Neural cell (in vitro differentiated cells): ENCODE measurements around the gene PTPN3. TPM values are rescaled to one million over a fixed set of nuclear protein-coding genes. Genes with fewer than 3 reads are reported as not detected.
A peak's percentile ranks its signal among the peaks of the same experiment; 100 is the strongest.

ENCODE experiments used
- H2AFZ ChIP-seq: fragments of 200-600, 300-800 bp; sonication (generic), shearing (Covaris generic); 2 replicates; pipeline ENCODE4 v1.6.0; 2014; ENCODE audit warnings: low read depth, mild to moderate bottlenecking, antibody characterized with exemption, low read length, moderate library complexity
- H3F3A ChIP-seq: fragments of 200-600 bp; shearing (Covaris generic); 2 replicates; pipeline ENCODE4 v1.6.1; 2016; ENCODE audit warnings: mild to moderate bottlenecking, moderate library complexity, mixed read lengths, antibody characterized with exemption, low read length; ENCODE audit not compliant: insufficient read depth, poor library complexity, severe bottlenecking
- H3K27ac ChIP-seq: fragments of 200-600, 300-800 bp; sonication (generic), shearing (Covaris generic); 2 replicates; pipeline ENCODE4 v1.5.1; 2014; ENCODE audit warnings: mild to moderate bottlenecking, low read length, moderate library complexity
- H3K27me3 ChIP-seq: fragments of 300-800, 200-600 bp; sonication (generic), shearing (Covaris generic); 2 replicates; pipeline ENCODE4 v1.6.0; 2014; ENCODE audit warnings: mild to moderate bottlenecking, low read depth, low read length, moderate library complexity; ENCODE audit not compliant: insufficient read depth
- H3K36me3 ChIP-seq: fragments of 300-800, 200-600 bp; sonication (generic), shearing (Covaris generic); 2 replicates; pipeline ENCODE4 v1.5.1; 2014; ENCODE audit warnings: mild to moderate bottlenecking, antibody characterized with exemption, low read length, moderate library complexity; ENCODE audit not compliant: insufficient read depth
- H3K4me2 ChIP-seq: fragments of 300-800, 200-600 bp; sonication (generic), shearing (Covaris generic); 2 replicates; pipeline ENCODE4 v1.6.0; 2014; ENCODE audit warnings: mild to moderate bottlenecking, low read length
- H3K4me3 ChIP-seq: fragments of 300-800, 200-600 bp; sonication (generic), shearing (Covaris generic); 2 replicates; pipeline ENCODE4 v1.5.1; 2014; ENCODE audit warnings: mild to moderate bottlenecking, low read length, moderate library complexity
- H3K79me2 ChIP-seq: fragments of 200-600 bp; shearing (Covaris generic); replicated peaks from 2 replicates; pipeline ENCODE4 v1.6.0; 2014; ENCODE audit warnings: mild to moderate bottlenecking, low read length, moderate library complexity; ENCODE audit not compliant: insufficient read depth
- H3K9ac ChIP-seq: fragments of 300-800, 200-600 bp; sonication (generic), shearing (Covaris generic); 2 replicates; pipeline ENCODE4 v1.6.1; 2016; ENCODE audit warnings: mild to moderate bottlenecking, low read length, mixed read lengths
- H3K9me2 ChIP-seq: fragments of 200-600 bp; shearing (Covaris generic); 2 replicates; pipeline ENCODE4 v1.6.1; 2016; ENCODE audit warnings: mild to moderate bottlenecking, low read length, mixed read lengths; ENCODE audit not compliant: insufficient read depth
- H3K9me3 ChIP-seq: fragments of 200-600, 300-800 bp; sonication (generic), shearing (Covaris generic); 2 replicates; pipeline ENCODE4 v1.6.1; 2016; ENCODE audit warnings: mild to moderate bottlenecking, mixed run types, low read length, moderate library complexity, mixed read lengths
- H4K20me1 ChIP-seq: fragments of 200-600 bp; shearing (Covaris generic); 2 replicates; pipeline ENCODE4 v1.6.1; 2016; ENCODE audit warnings: mild to moderate bottlenecking, mixed run types; ENCODE audit not compliant: insufficient read depth
- EP300 ChIP-seq: fragments of 450-650 bp; conservative IDR thresholded peaks from 2 replicates; pipeline ENCODE4 v1.6.1; 2014; ENCODE audit warnings: antibody characterized with exemption, mild to moderate bottlenecking, moderate library complexity; ENCODE audit not compliant: poor library complexity, severe bottlenecking
- EZH2 ChIP-seq: fragments of 200-600, 300-800 bp; shearing (Covaris generic), sonication (generic); IDR thresholded peaks from 2 replicates; pipeline ENCODE4 v1.6.1; 2014; ENCODE audit warnings: antibody characterized with exemption, low read length, borderline replicate concordance, mild to moderate bottlenecking; ENCODE audit not compliant: insufficient read depth, poor library complexity, severe bottlenecking
- MXI1 ChIP-seq: fragments of 450-650 bp; conservative IDR thresholded peaks from 2 replicates; pipeline ENCODE4 v1.6.1; 2014; ENCODE audit warnings: antibody characterized with exemption, mild to moderate bottlenecking; ENCODE audit not compliant: poor library complexity, severe bottlenecking
- POLR2AphosphoS5 ChIP-seq: IDR thresholded peaks from 2 replicates; pipeline ENCODE4 v1.6.1; 2012
- RAD21 ChIP-seq: fragments of 450-650 bp; conservative IDR thresholded peaks from 2 replicates; pipeline ENCODE4 v1.6.1; 2014; ENCODE audit warnings: antibody characterized with exemption, mild to moderate bottlenecking, moderate library complexity
- SMC3 ChIP-seq: fragments of 450-650 bp; conservative IDR thresholded peaks from 2 replicates; pipeline ENCODE4 v1.6.1; 2014; ENCODE audit warnings: antibody characterized with exemption, mild to moderate bottlenecking, moderate library complexity; ENCODE audit not compliant: poor library complexity
- TAF1 ChIP-seq: IDR thresholded peaks from 2 replicates; pipeline ENCODE4 v1.6.1; 2012; ENCODE audit warnings: low read depth
- polyA plus RNA-seq: library from polyadenylated mRNA; depleted of rRNA; stranded (reverse); fragments of >200 nt; gene quantifications from 2 replicates; pipeline ENCODE4 v1.2.3, GENCODE V29; 2014
- TF ChIP-seq, protein P1 (sequence below): IDR thresholded peaks from 2 replicates; pipeline ENCODE4 v1.6.1; 2012; ENCODE audit warnings: borderline replicate concordance
- TF ChIP-seq, protein P2 (sequence below): fragments of 450-650 bp; IDR thresholded peaks from 2 replicates; pipeline ENCODE4 v1.5.1; 2014; ENCODE audit warnings: antibody characterized with exemption, mild to moderate bottlenecking, moderate library complexity; ENCODE audit not compliant: poor library complexity, severe bottlenecking

Gene PTPN3
- polyA plus RNA-seq, 1 donor from 2014 or later: 3.8 TPM

DNA sequence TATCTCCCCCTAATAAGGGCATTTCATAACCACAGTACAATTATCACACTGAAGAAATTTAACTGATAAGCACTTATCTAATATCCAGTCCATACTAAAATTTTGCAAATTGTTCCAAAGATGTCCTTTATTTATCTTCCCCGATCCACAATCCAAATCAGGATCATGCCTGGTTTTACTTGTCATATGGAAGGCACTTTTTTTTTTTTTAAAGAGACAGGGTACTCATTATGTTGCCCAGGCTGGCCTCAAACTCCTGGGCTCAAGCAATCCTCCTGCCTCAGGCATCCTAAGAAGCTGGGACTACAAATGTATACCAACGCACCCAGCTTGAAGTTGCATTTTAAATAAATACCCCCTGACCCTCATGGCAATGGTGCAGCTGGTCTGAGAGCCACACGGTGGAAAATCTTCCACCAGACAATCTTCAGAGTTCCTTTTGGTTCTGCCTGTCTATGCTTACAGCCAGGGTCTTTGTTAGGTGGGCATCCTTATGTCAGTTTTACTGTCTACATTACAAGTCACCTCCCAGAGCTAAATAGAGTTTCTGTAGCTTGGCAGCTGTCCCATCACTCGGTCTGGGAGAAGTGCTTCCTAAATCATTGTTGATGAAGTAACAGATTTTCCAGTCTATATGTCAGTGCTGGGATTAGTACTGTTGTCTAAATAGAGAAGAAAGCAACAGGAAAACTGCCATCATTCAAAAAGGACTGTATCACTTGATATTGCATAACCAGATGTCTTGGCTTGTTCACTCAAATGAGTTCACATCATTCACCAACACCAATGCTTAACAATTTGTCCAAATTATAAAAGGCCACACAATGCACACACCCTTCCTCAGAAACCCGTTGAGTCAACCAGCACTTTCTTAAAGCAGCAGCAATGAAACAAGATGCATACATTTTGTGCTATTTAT is 26.4 kb downstream of the PTPN3 start:
- Histone ChIP-seq H3F3A (no peaks in the 10 kb centered on the region), H3K27ac (no peak overlapping the region), H3K4me3 (no peak overlapping the region), H3K4me2 (no peak overlapping the region), H3K36me3 (no peaks in the 10 kb centered on the region), H3K9ac (no peak overlapping the region), H3K9me3 (no peaks in the 10 kb centered on the region), H3K9me2 (no peaks in the 10 kb centered on the region), H2AFZ (no peak overlapping the region), H3K79me2 (no peaks in the 10 kb centered on the region), H3K27me3 (no peaks in the 10 kb centered on the region), H4K20me1 (no peaks in the 10 kb centered on the region)
- TF ChIP-seq SMC3 (no peak), POLR2AphosphoS5 (no peak)
- TF ChIP-seq, protein P1, sequence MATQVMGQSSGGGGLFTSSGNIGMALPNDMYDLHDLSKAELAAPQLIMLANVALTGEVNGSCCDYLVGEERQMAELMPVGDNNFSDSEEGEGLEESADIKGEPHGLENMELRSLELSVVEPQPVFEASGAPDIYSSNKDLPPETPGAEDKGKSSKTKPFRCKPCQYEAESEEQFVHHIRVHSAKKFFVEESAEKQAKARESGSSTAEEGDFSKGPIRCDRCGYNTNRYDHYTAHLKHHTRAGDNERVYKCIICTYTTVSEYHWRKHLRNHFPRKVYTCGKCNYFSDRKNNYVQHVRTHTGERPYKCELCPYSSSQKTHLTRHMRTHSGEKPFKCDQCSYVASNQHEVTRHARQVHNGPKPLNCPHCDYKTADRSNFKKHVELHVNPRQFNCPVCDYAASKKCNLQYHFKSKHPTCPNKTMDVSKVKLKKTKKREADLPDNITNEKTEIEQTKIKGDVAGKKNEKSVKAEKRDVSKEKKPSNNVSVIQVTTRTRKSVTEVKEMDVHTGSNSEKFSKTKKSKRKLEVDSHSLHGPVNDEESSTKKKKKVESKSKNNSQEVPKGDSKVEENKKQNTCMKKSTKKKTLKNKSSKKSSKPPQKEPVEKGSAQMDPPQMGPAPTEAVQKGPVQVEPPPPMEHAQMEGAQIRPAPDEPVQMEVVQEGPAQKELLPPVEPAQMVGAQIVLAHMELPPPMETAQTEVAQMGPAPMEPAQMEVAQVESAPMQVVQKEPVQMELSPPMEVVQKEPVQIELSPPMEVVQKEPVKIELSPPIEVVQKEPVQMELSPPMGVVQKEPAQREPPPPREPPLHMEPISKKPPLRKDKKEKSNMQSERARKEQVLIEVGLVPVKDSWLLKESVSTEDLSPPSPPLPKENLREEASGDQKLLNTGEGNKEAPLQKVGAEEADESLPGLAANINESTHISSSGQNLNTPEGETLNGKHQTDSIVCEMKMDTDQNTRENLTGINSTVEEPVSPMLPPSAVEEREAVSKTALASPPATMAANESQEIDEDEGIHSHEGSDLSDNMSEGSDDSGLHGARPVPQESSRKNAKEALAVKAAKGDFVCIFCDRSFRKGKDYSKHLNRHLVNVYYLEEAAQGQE: no peak

DNA sequence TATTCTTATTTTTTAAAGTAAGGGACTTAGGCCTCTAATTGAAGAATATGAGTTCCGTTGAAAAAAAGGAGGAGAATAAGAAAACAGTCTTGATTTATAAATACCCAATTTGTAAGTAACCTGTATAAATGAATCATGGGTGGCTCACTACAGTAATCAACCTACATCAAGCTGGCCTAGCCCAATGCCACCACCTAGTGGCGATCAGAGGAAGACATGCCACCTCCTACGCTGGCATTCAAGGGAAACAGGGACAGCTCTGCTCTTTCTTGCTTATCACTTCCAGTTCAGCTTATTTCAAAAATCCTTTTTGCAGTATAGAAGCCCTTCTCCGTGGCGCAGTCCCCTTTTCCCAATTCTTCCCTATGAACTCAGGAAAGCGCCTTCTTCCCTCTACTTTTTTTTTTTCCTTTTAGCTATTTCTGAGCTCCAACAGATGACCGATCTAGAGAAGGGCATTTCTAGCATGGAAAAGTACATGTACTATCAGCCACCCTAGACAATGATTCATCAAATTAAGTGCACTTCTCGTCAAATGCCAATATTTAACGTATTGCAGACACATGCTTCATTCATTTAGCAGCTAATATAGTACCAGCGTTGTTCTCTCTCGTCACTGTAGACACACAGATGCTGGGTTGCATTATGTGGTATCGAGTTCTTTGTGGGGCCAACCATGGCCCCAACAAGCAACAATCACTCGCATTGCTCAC is 28.3 kb downstream of the PTPN3 start:
- no peak overlapping the region for H3K4me3 ChIP-seq
- H3F3A ChIP-seq: no peaks in the 10 kb centered on the region
- H3K9ac ChIP-seq: no peak overlapping the region
- TF ChIP-seq SMC3 (peak; percentile 81), RAD21 (peak; percentile 90), EP300 (no peak), POLR2AphosphoS5 (no peak), TAF1 (no peak), EZH2 (no peak), MXI1 (no peak)
- TF ChIP-seq, protein P1: no peak
- TF ChIP-seq, protein P2, sequence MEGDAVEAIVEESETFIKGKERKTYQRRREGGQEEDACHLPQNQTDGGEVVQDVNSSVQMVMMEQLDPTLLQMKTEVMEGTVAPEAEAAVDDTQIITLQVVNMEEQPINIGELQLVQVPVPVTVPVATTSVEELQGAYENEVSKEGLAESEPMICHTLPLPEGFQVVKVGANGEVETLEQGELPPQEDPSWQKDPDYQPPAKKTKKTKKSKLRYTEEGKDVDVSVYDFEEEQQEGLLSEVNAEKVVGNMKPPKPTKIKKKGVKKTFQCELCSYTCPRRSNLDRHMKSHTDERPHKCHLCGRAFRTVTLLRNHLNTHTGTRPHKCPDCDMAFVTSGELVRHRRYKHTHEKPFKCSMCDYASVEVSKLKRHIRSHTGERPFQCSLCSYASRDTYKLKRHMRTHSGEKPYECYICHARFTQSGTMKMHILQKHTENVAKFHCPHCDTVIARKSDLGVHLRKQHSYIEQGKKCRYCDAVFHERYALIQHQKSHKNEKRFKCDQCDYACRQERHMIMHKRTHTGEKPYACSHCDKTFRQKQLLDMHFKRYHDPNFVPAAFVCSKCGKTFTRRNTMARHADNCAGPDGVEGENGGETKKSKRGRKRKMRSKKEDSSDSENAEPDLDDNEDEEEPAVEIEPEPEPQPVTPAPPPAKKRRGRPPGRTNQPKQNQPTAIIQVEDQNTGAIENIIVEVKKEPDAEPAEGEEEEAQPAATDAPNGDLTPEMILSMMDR: peak; percentile 89
- no peaks in the 10 kb centered on the region for H3K9me3 ChIP-seq
- H3K4me2 ChIP-seq: no peak overlapping the region
- H3K9me2 ChIP-seq: no peaks in the 10 kb centered on the region
- H3K27ac ChIP-seq: no peak overlapping the region
- no peaks in the 10 kb centered on the region for H4K20me1 ChIP-seq
- no peaks in the 10 kb centered on the region for H3K36me3 ChIP-seq
- H3K27me3 ChIP-seq: no peaks in the 10 kb centered on the region
- no peaks in the 10 kb centered on the region for H3K79me2 ChIP-seq
- H2AFZ ChIP-seq: no peak overlapping the region
